ENCODE results near the gene FBXO44. TPM values are rescaled to one million over a fixed set of nuclear protein-coding genes. Genes with fewer than 3 reads are reported as not detected.

The FBXO44 gene
- polyA plus RNA-seq, 1 experiment: 24.4 TPM

- ChIA-PET POLR2A (no interaction called here), CTCF (no interaction called here)
- H3K36me3 ChIP-seq (ENCODE audit: control insufficient read depth, insufficient read depth, low read length): no peaks in the 10 kb centered on the region
- DNase-seq (ENCODE audit: low read depth): no peak
- peaks cover 27% of the 10 kb centered on the region for H3K27me3 ChIP-seq (ENCODE audit: control insufficient read depth, insufficient read depth, low read length)
- no peak for TF ChIP-seq CTCF (IDR thresholded peaks at IDR 0.05; ENCODE audit: insufficient read depth, low read depth, low read length)
- no peak overlapping the region for H3K4me3 ChIP-seq (ENCODE audit: low read depth, low read length)
These were observed 47.5 kb downstream of the FBXO44 start for GRCh38 chr1:11701981-11702803.

DNA sequence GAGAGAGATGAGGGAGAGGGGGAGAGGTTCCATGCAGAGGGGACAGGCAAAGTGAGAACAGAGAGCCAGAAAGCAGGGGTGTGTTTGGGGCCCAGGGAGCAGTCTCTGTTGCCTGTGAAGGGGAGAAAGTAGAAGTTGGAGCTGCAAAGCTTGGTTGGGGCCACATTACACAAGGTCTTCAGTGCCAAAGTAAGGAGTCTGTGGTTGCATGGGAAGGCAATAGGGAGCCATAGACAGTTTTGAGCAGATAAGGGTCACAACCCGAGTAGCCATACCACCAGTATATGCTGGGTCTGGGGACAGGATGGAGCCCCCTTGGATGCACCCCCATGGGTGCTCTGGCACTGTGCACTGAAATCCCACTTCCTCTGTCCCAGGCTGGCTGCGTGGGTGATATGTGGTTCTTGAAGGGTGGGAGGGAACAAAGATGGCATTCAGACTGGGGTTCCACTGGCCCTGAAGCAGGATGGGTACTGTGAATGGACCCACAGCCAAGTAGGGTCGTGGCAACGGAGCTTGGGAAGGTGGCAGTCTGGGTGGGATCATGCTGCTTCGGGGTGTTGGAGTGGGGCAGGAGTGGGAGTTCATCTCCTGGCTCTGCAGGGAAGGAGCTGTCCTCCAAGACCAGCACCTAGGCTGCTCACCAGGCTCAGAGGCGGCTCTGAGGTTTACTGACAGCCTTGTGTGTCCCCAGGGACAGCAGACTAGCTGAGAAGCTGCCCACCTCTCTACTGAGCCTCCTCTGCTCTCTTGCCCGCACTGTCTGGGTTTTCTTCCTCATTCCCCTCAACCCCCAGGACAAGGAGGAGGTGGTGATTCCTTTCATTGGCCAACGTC is 48.9 kb downstream of the FBXO44 start:
- no peak for DNase-seq (ENCODE audit: low read depth)
- POLR2A ChIA-PET: no interaction called here
- no peak for TF ChIP-seq CTCF (IDR thresholded peaks at IDR 0.05; ENCODE audit: insufficient read depth, low read depth, low read length)
- H3K4me3 ChIP-seq (ENCODE audit: low read depth, low read length): no peak overlapping the region
- CTCF ChIA-PET: interaction anchor here (1.8 kb wide), 1 partner anchor 16 kb away, joined by 7 read pairs; no protein-coding TSS in a partner anchor
- H3K27me3 ChIP-seq (ENCODE audit: control insufficient read depth, insufficient read depth, low read length): peaks cover 23% of the 10 kb centered on the region
- H3K36me3 ChIP-seq (ENCODE audit: control insufficient read depth, insufficient read depth, low read length): no peaks in the 10 kb centered on the region

- Histone ChIP-seq H3K36me3 (ENCODE audit: control insufficient read depth, insufficient read depth, low read length) (no peaks in the 10 kb centered on the region), H3K27me3 (ENCODE audit: control insufficient read depth, insufficient read depth, low read length) (peaks cover 23% of the 10 kb centered on the region), H3K4me3 (ENCODE audit: low read depth, low read length) (no peak overlapping the region)
- POLR2A ChIA-PET: no interaction called here
- no peak for TF ChIP-seq CTCF (IDR thresholded peaks at IDR 0.05; ENCODE audit: insufficient read depth, low read depth, low read length)
- CTCF ChIA-PET: interaction anchor here (1.8 kb wide), 1 partner anchor 16 kb away, joined by 7 read pairs; no protein-coding TSS in a partner anchor
- no peak for DNase-seq (ENCODE audit: low read depth)
These were observed 49.5 kb downstream of the FBXO44 start for GRCh38 chr1:11704194-11704529.

- no peak overlapping the region for H3K4me3 ChIP-seq (ENCODE audit: low read depth, low read length)
- DNase-seq (ENCODE audit: low read depth): no peak
- peaks cover 23% of the 10 kb centered on the region for H3K27me3 ChIP-seq (ENCODE audit: control insufficient read depth, insufficient read depth, low read length)
- ChIA-PET POLR2A (no interaction called here), CTCF (interaction anchor here (1.2 to 1.8 kb wide), 3 partner anchors 11 to 52 kb away, joined by 3 to 7 read pairs (median 3); no protein-coding TSS in a partner anchor)
- no peaks in the 10 kb centered on the region for H3K36me3 ChIP-seq (ENCODE audit: control insufficient read depth, insufficient read depth, low read length)
- no peak for TF ChIP-seq CTCF (IDR thresholded peaks at IDR 0.05; ENCODE audit: insufficient read depth, low read depth, low read length)
These were observed 50.2 kb downstream of the FBXO44 start for GRCh38 chr1:11704691-11705475.

Data from BJ (cell line).